RWPE2 (cell line): ENCODE measurements around the gene DDX27.

Experiments used
- ATAC-seq: fragments of 200-7000 bp; cut with Tn5 transposase; 3 replicates; pipeline ENCODE4 v1.9.1; 2021; ENCODE audit warnings: low read depth
- DNase-seq: peaks from one replicate; pipeline ENCODE4 v3.0.0-alpha.2; 2020; ENCODE audit warnings: low spot score
- H3K27ac ChIP-seq: fragments of 450-650 bp; 2 replicates; pipeline ENCODE4 v1.5.1; 2017; ENCODE audit warnings: mild to moderate bottlenecking; ENCODE audit not compliant: poor library complexity, severe bottlenecking
- H3K27me3 ChIP-seq: fragments of 250-450 bp; sonication (Bioruptor Pico); 2 replicates; pipeline ENCODE4 v1.5.1; 2021; ENCODE audit warnings: mild to moderate bottlenecking, moderate library complexity; ENCODE audit not compliant: insufficient read depth, poor library complexity, severe bottlenecking
- H3K36me3 ChIP-seq: fragments of 250-450 bp; sonication (Bioruptor Pico); 2 replicates; pipeline ENCODE4 v1.5.1; 2020; ENCODE audit warnings: low read depth, mild to moderate bottlenecking, moderate library complexity
- H3K4me1 ChIP-seq: fragments of 250-450 bp; sonication (Bioruptor Pico); 2 replicates; pipeline ENCODE4 v1.5.1; 2021; ENCODE audit warnings: mild to moderate bottlenecking, moderate library complexity; ENCODE audit not compliant: insufficient read depth, poor library complexity, severe bottlenecking
- H3K4me3 ChIP-seq: fragments of 250-450 bp; sonication (Bioruptor Pico); 2 replicates; pipeline ENCODE4 v1.5.1; 2021; ENCODE audit warnings: mild to moderate bottlenecking, moderate library complexity; ENCODE audit not compliant: severe bottlenecking
- H3K9me3 ChIP-seq: fragments of 250-450 bp; sonication (Bioruptor Pico); 2 replicates; pipeline ENCODE4 v1.5.1; 2021; ENCODE audit warnings: mild to moderate bottlenecking, moderate library complexity; ENCODE audit not compliant: severe bottlenecking
- TF ChIP-seq, protein P1 (sequence below): fragments of 450-650 bp; IDR thresholded peaks from one replicate; pipeline ENCODE4 v1.5.1; 2017; ENCODE audit warnings: mild to moderate bottlenecking, moderate library complexity; ENCODE audit not compliant: poor library complexity, severe bottlenecking

Gene DDX27

GRCh38 chr20:49282584-49283171 is 63.5 kb downstream of the DDX27 start:
- peaks cover 65% of the 10 kb centered on the region for H3K4me1 ChIP-seq
- no peak overlapping the region for H3K4me3 ChIP-seq
- H3K36me3 ChIP-seq, result peaks cover 92% of the 10 kb centered on the region

DNA sequence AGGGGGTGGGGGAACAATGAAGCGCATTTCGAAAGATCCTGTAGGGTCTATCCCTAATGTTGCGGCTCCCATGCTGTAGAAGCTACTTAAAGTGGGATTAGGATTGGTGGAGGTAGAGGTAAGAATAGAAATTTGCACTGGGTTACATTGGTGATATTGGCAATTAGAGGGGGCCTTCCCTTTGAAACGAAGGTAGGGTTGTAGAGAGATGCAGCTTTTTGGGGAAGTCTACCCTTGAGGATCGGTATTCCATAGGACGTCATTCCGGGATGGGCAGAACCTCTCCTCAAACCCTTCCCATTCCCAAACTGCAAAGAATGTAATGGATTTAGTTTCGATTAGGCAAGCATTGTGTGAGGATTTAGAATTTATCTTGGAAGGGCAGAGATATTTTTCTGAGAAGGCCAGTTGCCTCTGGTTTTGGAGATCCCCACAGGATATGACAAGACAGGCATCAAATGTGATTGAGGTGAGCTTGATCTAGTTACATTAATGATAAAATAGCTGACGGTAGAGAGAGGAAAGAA is 64.0 kb downstream of the DDX27 start:
- H3K27ac ChIP-seq, result peak overlapping the region; percentile 87
- TF ChIP-seq, protein P1, sequence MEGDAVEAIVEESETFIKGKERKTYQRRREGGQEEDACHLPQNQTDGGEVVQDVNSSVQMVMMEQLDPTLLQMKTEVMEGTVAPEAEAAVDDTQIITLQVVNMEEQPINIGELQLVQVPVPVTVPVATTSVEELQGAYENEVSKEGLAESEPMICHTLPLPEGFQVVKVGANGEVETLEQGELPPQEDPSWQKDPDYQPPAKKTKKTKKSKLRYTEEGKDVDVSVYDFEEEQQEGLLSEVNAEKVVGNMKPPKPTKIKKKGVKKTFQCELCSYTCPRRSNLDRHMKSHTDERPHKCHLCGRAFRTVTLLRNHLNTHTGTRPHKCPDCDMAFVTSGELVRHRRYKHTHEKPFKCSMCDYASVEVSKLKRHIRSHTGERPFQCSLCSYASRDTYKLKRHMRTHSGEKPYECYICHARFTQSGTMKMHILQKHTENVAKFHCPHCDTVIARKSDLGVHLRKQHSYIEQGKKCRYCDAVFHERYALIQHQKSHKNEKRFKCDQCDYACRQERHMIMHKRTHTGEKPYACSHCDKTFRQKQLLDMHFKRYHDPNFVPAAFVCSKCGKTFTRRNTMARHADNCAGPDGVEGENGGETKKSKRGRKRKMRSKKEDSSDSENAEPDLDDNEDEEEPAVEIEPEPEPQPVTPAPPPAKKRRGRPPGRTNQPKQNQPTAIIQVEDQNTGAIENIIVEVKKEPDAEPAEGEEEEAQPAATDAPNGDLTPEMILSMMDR, result no peak
- no peak for DNase-seq
- peaks cover 30% of the 10 kb centered on the region for H3K9me3 ChIP-seq
- H3K4me1 ChIP-seq, result peaks cover 70% of the 10 kb centered on the region
- peaks cover 97% of the 10 kb centered on the region for H3K36me3 ChIP-seq
- ATAC-seq, result no peak
- no peak overlapping the region for H3K4me3 ChIP-seq
- H3K27me3 ChIP-seq, result no peaks in the 10 kb centered on the region

More at GRCh38 chr20:49282584-49283171, 63.5 kb downstream of the DDX27 start:
- TF ChIP-seq, protein P1, result no peak
- Histone ChIP-seq H3K9me3 (peaks cover 30% of the 10 kb centered on the region), H3K27ac (peak overlapping the region; percentile 87), H3K27me3 (no peaks in the 10 kb centered on the region)
- no peak for ATAC-seq
- DNase-seq, result no peak

GRCh38 chr20:49283703-49284625 is 64.7 kb downstream of the DDX27 start:
- Histone ChIP-seq H3K36me3 (peaks cover 100% of the 10 kb centered on the region), H3K9me3 (peaks cover 30% of the 10 kb centered on the region), H3K4me1 (peaks cover 78% of the 10 kb centered on the region), H3K4me3 (no peak overlapping the region), H3K27ac (peak overlapping the region; percentile 87), H3K27me3 (no peaks in the 10 kb centered on the region)
- TF ChIP-seq, protein P1, result no peak
- peak; percentile 8 for ATAC-seq
- DNase-seq, result no peak

GRCh38 chr20:49284818-49285217 is 65.6 kb downstream of the DDX27 start:
- ATAC-seq, result no peak
- Histone ChIP-seq H3K27me3 (no peaks in the 10 kb centered on the region), H3K4me1 (peaks cover 79% of the 10 kb centered on the region), H3K27ac (peak overlapping the region; percentile 87), H3K4me3 (no peak overlapping the region), H3K36me3 (peaks cover 100% of the 10 kb centered on the region), H3K9me3 (peaks cover 30% of the 10 kb centered on the region)
- DNase-seq, result no peak
- TF ChIP-seq, protein P1, result no peak
